Stimulated activated CD8-positive, alpha-beta memory T cell treated with anti-CD3 and anti-CD28 coated beads, Interleukin-4, amount 100 ng/mL, for 48 hours (primary cell): Measurements from ENCODE around the gene LPIN1.

Experiments used
- DNase-seq: peaks from one replicate; pipeline ENCODE4 v3.0.0-alpha.2; 2020

LPIN1 gene, protein sequence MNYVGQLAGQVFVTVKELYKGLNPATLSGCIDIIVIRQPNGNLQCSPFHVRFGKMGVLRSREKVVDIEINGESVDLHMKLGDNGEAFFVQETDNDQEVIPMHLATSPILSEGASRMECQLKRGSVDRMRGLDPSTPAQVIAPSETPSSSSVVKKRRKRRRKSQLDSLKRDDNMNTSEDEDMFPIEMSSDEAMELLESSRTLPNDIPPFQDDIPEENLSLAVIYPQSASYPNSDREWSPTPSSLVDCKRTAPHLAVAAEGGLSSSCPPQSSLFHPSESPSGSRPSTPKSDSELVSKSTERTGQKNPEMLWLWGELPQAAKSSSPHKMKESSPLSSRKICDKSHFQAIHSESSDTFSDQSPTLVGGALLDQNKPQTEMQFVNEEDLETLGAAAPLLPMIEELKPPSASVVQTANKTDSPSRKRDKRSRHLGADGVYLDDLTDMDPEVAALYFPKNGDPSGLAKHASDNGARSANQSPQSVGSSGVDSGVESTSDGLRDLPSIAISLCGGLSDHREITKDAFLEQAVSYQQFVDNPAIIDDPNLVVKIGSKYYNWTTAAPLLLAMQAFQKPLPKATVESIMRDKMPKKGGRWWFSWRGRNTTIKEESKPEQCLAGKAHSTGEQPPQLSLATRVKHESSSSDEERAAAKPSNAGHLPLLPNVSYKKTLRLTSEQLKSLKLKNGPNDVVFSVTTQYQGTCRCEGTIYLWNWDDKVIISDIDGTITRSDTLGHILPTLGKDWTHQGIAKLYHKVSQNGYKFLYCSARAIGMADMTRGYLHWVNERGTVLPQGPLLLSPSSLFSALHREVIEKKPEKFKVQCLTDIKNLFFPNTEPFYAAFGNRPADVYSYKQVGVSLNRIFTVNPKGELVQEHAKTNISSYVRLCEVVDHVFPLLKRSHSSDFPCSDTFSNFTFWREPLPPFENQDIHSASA

DNA sequence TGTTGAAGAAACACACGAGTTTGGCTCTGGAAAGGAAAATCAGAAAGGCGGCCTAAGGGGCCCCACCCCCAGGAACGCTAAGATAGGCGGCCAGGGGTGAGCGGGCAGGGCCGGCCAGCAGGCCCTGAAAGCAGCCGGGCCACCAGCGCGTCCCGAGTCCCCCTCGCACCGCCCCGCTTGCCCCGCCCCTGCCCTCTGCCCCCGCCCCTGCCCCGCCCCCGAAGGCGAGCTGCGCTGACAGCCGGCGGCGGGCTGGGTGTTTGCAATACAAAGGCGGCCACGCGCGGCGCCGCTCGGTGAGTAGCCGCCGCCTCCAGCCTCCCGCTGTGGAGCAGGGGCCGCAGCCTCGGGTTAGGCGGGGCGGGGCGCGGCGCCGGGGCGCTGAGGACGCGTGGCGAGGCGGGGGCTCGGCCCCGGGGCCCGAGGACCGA lies at the start of gene LPIN1:
Gene LPIN1, plus strand, starts transcription at position 257 of the 431 bp plus-strand sequence. CDS start 18,910 bp downstream, outside the sequence.
- peak; percentile 88 for DNase-seq

DNA sequence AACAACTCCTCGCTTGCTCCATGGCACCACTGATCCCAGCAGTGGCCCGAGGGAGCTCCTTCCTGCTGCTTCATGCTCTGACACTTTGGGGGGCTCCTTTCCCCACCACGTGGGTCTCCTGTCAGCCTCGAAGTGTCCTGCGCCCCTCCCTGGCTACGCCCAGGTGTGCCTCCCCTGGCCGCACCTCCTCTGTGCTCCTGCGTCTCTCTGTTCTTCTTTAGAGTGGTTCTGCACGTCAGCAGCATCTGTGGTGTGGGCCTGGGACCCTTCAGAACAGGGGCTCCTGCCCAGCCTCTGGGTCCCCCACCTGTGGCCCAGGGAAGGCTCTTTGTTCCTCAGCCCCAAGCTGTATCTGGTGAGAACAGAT lies 49.7 kb upstream of the LPIN1 start:
- no peak for DNase-seq

DNA sequence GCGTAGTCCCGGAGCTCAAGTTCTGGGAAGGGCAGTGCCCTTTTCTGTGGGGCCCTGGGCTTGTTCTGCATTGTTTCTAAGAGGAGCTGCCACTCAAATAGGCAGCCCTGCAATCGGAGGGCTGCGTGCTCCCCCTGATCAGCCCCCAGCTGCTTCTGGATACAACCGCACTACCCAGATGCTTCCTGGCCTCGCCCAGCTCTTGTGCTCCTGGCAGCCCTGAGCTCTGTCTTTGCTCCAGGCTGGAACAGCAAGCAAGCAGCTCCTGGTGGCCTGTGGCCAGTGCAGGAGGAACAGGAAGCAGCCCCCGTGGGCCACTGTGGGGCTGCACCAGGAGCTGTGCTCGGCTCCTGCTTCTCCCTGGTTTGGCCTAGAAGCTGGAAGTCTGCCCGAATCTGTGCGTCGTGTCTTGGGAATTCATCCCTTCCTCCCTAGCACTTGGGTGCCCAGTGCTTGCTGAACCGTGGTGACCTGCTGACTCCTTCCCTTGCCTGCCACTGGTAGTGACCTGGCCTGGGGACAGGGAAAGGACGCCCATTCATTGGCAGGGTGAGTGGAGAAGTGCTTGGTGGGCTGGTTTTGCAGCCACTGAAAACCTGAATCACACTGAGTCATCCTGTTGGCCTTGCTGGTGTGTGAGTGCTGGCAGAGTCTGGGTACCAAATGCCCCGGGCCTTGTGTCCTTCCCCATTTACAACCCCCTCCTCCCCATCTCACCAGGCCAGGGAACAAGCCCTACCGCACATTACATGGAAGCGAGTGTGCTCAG lies 49.1 kb upstream of the LPIN1 start:
- DNase-seq = no peak

DNA sequence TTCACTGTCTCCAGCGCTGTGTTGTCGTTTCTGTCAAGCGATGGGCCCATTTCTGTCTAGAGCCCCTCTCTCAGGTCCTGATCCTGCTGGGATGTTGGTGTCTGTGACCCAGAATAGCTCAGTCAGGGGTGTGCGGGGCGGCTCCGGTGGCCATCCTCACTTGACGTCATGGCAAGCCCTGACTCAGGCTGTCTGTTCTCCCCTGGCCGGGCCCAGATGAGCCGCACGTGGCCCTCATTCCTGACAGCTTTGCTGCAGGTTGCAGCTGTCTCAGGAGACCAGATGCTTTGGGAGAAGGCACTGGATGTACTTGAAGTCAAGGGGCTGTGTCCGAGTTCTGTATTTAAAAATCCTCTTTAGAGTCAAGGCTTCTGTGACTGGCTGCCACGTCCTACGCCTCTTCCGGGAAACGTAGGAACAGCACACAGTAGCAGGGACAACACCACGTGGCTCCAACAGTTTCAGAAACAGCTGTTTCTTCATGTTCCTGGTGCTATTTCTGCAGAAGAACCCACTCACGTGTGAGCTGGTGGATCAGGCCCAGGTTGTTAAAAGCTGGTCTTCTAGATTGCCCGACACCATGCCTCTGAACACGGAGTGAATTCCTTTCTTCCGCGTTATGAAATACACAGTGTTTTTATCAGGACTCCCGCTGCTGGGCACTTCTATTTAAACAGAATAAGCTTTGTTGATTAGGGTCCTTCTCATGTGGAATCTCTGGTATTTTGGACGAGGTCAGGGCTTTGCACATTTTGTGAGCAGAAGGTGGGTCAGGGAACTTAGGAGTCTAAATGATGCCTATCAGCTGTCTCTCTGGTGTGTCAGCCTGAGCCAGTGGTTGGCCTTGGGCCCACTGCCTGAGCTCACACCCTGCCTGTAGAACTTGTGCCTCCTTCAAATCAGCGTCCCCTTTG lies 48.2 kb upstream of the LPIN1 start:
- no peak for DNase-seq

DNA sequence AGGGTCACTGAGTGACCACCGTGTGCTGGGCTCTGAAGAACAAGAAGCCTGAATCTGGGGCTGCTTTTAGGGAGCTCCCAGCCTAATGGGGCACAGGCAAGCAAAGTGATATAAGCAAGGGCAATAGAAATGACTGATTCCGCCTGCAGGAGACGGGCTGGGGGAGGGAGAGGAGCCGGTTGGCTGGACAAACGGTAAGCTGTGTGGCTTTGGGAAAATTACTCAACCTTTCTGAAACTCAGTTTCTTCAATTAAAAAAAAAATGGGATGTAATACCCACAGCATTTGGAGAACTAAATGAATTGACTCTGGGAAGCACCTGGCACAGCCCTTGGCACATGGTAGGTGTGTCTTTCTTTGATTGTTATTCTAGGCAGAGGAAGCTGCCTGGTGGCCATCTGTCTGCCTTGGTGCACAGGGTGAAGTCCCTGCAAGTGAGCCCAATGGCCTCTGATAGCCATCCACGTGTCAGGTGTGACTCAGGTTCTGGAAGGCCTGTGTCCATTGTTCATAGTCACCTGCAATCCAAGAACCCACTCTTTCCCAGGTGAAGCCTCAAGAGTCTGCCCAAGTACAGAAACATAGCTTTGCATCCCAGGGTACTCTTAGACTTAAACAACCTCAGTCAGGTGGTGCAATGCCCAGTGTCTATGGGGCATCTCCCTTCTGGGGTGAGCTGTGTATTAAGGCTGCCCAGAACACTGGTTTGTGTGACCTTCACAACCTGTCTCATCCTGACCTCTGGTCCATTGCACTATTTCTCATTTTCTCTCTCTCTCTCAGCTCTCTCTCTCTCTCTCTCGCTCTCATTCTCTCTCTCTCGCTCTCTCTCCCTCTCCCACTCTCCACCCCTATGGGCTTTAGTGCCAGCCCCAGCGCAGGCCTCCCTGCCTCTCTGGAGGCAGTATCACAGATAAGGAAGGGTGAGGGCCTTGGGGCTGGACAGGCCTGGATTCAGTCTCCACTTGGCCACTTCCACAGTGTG lies 46.5 kb upstream of the LPIN1 start:
- DNase-seq = no peak

DNA sequence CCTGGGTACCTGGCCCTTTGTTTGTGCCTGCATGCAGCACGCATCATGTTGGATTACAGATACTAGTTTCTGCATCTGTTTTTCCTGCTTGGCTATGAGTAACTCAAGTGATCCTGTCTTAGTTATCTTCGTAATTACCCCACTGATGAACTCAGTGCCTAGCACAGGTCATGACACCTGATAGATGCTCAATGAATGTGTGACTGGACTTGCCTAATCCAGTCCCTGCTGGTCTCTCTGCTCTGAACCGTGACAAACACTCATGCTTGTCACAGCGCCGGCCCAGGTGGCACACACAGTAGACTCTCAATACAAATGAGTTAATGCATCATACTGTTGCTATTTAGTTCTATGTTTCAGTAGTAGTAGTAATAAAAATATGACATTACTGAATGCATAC lies 45.2 kb upstream of the LPIN1 start:
- DNase-seq = no peak

DNA sequence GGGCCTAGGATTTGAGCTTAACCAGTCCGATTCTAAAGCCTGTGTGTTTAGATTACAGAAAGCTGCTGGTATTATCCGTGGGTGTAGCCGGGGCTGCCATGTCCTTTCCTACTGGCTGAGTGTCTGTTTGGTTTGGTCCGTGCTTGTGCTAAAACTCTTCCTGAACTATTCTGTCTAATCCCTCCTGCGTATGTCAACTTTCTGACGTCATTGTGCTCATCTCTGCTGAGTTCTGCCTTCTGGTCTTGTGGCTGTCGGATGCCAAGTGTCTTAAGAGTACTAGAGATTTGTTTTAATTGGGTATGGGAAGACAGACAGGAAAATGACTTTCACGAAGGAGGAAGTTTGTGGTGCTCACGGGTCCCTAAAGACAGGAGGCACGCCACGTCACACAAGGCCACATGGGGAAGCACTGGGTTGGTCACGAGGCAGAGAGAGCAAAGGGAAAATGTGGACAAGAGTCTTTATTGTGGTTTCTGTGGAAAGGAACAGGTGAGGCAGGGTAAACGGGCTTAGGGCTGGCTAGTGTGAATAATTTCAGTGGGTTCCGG lies 44.6 kb upstream of the LPIN1 start:
- DNase-seq = no peak

DNA sequence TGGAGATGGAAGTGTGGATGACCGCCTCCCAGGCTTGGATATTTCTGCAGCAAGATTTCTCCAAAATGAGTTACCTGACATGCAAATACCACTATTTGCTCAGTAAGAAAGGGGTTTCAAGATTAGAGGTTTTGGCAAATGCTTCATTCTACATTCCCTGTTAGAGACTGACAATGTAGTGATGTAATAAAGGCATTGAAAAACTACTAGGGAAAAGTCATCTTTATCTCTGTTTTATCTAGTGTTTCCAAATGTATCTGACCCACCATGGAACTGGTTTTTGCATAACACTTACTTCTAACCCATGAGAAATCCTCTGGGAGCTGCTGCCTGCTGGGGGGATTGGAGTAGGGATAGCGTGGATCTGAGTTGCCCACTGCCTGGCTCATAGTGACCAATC lies 43.5 kb upstream of the LPIN1 start:
- no peak for DNase-seq

DNA sequence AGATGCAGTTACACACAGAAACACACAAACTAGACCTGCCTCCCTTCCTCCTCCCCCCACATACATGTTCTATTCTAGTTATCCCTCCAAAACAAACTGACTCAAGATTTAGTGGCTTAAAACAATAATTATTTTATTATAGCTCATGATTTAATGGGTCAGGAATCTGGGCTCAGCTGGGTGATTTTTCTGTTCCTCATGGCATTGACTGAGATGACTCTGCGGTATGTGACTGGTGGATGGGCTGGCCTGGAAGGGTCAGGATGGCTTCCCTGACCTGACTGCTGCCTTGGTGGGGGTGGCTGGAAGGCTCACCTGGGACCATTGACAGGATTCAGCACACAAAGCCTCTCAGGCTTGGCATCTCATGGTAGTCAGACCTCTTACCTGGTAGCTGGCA lies 42.7 kb upstream of the LPIN1 start:
- no peak for DNase-seq

DNA sequence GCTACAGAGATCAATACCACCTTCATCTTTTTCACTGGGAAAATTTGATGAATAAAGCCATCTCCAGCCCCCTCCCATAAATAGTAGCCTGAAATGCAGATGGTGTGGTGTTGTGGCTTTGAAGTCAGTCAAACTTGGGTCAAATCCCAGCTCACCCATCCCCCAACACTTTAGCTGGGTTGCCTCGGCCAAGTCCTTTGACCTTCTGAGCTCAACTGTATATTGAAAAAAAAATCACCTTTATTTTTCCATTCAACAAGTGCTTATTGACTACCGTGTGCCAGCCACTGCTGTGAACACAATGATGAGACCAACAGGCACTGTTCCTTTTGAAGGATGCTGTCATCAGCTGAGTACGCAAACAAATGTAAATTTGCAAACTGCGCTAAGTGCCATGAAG lies 41.4 kb upstream of the LPIN1 start:
- no peak for DNase-seq

DNA sequence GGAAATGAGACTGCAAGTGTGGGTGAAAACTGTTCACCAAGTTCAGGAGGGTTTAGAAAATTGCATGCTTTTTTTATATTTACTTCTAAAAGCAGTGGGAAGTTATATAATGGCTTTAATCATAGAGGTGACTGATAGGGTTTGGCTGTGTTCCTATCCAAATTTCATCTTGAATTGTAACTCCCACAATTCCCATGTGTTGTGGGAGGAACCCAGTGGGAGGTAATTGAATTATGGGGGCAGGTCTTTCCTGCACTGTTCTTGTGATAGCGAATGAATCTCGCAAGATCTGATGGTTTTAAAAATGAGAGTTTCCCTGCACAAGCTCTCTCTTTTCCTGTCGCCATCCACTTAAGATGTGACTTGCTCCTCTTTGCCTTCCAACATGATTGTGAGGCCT lies 40.7 kb upstream of the LPIN1 start:
- DNase-seq = no peak

DNA sequence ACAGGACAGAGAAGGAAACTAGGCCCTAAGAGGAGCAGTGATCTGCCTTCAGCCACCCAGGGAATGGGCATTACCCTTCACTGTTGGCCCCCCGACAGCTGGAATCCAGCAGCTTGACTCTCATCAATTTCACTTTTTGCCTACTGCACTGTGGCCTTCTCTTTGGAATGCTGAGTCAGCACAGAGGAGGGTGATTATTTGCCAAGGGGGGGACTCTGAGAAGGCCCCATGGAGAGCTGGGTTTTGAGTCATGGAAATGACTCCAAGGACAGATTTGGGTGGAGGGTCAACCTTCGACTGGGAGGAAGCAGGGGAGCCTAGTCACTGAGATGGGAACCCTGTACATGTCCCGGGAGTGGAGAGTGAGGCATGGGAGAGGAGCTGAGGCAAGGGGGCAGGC lies 38.3 kb upstream of the LPIN1 start:
- DNase-seq = no peak

DNA sequence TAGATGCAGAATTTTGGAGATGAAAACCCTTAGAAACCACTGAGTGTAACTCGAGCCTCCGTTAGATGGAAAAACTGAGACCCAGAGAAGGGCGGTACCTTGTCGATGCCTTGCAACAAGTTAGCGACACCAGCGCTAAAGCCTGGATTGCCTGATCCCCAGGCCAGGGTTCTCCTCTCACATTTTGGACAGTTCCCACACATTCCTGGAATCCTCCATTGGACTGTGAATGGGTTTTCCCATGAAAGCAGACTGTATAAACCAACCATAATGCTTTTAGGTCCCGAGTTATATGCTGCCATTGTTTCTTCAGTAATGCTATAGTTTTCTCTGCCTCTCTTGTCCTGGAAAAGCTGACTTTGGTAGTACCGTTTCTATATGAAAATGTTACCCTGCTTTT lies 37.1 kb upstream of the LPIN1 start:
- no peak for DNase-seq

DNA sequence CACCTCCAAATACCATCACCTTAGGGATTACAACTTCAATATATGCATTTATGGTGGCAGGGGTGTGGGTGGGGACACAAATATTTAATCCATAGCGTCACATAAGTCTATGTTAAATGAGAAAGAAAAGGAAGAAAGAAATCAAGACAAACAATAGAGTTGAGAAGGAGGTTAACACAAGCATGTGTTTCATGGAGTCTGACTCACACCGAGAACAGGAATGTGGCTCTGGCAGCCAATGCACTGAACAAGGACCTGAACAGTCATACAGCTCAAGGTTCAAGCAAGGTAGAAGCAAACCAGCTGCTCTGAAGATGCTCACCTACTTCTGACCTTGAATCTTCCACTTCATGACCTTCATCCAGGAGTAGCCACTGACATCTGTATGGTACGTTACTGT lies 36.2 kb upstream of the LPIN1 start:
- DNase-seq = no peak

DNA sequence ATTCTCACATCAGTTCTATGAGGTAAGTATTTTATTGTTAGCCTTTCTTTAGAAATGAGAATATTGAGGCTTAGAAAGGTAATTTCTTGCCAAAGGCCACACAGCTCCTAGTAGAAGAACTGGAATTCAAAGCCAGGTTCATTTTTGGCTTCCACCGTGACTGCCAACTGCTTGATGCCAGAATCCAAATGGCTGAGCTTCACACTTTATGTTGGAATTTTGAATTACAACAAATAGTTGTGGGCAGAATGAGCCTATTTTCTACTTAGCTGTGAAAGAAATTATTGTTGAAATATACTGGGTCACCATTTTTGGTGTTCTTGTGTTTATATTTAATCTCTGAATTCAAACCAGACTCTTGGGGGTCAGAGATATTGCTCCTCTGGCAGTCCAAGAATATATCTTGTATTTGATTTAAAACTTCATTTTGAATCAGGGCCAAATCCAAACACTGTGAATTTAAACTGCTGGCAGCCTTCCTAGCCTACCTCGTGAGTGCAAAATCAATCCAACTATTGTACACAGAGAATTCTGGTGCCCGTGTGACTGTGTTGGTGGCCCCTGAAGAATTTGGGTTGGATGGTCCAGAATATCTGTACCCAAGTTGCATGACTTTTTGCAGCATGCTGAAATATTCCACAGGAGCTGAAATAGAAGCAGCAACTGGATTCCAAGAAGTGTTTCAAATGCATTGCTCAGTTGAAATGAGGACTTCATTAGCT lies 35.6 kb upstream of the LPIN1 start:
- DNase-seq = no peak

DNA sequence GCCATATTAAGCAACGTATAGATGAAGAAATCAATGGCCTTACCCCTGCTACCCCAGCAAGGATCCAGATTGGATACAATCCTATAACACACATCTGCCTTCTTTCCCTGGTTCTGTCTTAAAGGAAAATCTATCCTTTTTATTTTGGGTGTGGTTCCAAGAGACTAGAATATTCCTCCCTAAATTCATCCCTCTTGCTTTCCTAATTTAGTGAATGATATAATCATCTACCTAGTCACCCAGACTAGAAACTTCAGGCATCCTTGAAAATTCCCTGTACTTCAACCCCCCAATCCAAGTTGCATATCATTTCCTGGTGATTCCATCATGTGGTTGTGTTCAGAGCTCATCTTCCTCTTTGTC lies 35.1 kb upstream of the LPIN1 start:
- no peak for DNase-seq

DNA sequence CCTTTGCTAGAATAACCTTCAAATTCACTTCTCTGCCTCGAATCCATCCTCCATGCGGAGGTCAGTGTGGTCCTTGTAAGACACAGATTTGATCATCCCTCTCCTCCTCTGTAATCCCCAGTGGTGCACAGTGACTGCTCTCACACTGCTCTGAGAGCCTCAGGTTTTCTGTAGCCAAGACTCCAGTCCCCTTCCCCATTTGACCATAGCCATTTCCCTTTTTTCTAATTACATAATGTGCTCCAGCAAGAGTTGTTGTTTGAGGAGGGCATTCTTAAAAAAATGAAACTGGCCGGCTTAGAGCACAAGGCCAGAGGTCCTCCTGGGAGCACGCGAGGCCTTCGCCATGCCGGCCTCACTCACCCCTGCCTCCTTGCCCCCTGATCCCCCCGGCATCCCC lies 34.7 kb upstream of the LPIN1 start:
- no peak for DNase-seq

DNA sequence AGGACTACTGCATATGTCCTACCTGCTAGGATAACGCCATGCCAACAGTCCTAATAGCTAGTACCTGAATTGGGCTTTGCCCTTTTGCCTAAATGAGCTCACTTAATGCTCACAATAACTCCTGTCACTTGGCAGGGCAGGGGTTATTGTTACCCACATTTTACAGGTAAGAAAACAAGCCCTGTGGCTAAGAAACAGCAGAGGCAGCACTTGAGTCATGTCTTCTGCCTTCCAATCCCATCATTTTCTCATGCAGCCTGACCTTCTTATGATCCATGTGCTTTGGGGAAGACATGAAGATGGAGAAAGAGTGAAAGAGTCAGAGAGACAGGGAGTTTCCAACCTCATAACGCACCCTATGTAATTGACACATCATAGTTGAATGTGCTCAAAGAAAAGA lies 33.6 kb upstream of the LPIN1 start:
- no peak for DNase-seq

DNA sequence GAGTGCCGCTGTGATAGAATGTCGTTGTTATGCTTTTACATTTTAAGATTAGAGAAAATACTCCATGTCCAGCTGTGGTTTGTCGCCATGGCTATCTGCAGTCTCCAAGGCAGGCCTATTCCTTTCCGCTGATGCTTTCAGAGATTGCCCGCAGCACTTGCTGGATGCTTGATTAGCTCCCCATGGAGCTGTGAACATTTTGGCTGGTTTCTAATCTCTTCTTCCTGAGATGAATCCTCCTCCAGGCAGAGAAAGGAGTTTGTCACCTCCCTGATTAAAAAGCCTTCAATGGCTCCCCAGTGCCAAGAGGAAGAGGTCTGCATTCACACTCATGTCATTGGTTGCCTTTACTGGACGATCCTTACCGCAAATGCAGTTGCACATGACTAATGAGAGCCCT lies 32.6 kb upstream of the LPIN1 start:
- no peak for DNase-seq
